ENCODE measurements around the gene CAP2.
A peak's percentile ranks its signal among the peaks of the same experiment; 100 is the strongest.
"Not testable (repeated sequence)": the region's sequence is repeated elsewhere in the genome, so short reads cannot be mapped to it uniquely, and the experiment has no call there.

CAP2 gene

GRCh38 chr6:17506962-17507361, 113.6 kb downstream of the CAP2 start:
- no peak for DNase-seq

GRCh38 chr6:17511084-17511483, 117.7 kb downstream of the CAP2 start:
- no peak for DNase-seq

- DNase-seq, result no peak
Measured at GRCh38 chr6:17511580-17511979, 118.2 kb downstream of the CAP2 start.

DNA sequence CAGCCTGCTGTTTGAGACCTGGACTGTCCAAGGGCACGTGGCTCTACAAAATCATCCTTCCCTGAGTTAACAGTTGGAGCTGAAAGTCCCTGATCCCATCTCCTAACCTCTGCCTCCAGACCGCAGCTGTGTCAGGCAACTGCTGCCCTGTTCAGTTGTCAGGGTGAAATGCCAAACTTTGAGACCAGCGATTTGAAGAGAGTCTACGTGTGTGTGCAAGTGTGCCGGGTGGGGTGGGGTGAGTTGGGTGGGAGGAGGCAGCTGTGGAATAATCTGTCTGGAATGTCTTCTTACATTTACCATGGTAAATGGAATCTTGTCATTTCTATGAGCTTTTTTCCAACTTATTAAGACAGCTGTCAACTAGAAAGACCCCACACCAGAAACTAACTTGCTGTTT, 125.7 kb downstream of the CAP2 start:
- no peak for DNase-seq

DNA sequence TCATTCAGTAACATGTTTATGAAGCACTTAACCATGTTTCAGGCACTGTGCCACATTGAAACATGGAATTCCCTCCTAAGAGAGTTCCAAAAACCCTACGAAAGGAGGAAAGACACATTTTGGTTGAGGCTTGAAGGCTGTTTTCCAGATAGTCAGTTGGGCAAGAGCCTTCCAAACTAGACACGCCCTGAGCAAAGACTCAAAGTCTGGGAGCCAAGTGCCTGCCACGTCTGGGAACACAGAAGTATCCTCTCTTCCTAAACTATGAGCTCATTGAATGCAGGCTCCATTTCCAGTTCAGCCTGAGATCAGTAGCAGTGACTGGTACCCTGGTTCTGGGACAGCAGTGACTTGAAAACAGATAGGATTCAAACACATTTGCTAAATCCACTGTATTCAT, 132.2 kb downstream of the CAP2 start:
- no peak for DNase-seq

GRCh38 chr6:17527076-17527475, 133.7 kb downstream of the CAP2 start:
- no peak for DNase-seq

- no peak for DNase-seq
Measured at GRCh38 chr6:17530321-17530835, 137.0 kb downstream of the CAP2 start.

- DNase-seq, result no peak
Measured at GRCh38 chr6:17536586-17536985, 143.2 kb downstream of the CAP2 start.

GRCh38 chr6:17542243-17542642, 148.8 kb downstream of the CAP2 start:
- no peak for DNase-seq

DNA sequence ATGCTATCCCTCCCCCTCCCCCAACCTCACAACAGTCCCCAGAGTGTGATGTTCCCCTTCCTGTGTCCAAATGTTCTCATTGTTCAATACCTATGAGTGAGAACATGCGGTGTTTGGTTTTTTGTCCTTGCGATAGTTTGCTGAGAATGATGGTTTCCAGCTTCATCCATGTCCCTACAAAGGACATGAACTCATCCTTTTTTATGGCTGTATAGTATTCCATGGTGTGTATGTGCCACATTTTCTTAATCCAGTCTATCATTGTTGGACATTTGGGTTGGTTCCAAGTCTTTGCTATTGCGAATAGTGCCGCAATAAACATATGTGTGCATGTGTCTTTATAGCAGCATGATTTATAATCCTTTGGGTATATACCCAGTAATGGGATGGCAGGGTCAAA, 152.3 kb downstream of the CAP2 start:
- not testable (repeated sequence) for DNase-seq

- DNase-seq, result no peak
Measured at GRCh38 chr6:17551383-17551958, 158.1 kb downstream of the CAP2 start.

DNA sequence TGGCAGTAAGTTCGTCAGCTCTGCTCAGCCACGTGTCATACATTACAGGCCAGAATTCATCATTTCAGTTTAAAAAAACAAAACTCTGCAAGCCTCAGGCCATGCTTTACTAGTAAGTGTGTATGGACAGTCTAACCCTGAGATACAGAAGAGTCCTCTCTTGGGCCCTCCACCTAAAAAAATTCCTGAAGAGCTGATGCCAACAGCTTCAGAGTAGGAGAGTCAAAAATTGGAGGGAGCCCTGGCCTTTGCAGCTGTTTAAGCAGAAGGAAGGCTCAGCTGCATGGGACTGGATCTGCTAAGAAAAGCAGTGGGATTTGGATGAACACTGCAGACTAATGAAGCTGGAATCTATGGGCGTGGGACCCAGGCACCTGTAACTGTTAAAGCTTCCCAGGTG, 159.5 kb downstream of the CAP2 start:
- no peak for DNase-seq

DNA sequence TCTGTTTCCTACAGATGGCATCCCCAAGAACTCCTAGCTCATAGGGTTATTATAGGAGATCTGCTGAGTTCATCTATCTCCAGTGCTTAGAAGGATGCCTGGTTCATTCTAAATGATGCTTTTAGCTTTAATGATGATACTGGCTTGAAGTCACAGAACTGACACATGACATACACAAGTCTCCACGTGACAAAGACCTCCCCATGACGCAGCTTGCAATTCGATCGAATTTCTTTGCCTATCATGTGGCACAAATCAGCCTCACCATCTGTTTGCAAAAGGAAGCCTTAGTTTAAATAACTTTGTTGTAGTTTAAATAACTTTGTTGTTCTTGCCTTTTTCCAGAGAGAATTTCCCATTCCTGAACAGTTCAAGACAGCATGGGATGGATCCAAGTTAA, 162.6 kb downstream of the CAP2 start:
- no peak for DNase-seq

DNA sequence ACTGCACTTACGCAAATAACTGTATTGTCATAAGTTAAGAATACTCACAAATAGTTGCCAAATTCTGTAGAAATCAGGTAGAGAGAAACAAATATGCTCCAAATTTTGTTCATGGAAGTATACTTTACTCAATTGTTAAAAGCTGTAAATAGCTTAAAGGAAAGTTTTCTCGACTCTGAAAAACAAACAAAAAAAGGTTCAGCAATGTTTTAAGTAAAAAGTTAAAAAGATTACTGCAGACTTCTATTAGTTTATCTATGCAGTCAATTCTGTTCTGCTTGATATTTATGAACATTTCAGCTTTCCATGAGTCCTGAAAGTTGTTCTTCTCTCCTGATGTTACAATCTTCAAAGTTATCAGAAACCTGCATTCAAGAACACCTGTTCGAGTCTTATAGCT, 169.2 kb downstream of the CAP2 start:
- DNase-seq, result no peak

DNA sequence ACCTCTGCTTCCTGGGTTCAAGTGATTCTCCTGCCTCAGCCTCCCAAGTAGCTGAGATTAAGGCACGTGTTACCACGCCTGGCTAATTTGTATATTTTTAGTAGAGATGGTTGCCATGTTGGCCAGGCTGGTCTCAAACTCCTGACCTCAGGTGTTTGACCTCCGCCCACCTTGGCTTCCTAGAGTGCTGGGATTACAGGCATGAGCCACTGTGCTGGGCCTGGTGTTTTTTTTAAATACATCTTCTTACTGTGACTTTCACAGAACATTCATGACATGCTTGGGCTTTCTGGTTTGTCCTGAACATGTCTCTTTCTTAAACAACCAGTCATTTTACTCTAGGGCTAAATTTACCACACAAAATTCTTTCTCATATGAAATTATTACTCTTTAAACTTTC, 172.0 kb downstream of the CAP2 start:
- no peak for DNase-seq

DNA sequence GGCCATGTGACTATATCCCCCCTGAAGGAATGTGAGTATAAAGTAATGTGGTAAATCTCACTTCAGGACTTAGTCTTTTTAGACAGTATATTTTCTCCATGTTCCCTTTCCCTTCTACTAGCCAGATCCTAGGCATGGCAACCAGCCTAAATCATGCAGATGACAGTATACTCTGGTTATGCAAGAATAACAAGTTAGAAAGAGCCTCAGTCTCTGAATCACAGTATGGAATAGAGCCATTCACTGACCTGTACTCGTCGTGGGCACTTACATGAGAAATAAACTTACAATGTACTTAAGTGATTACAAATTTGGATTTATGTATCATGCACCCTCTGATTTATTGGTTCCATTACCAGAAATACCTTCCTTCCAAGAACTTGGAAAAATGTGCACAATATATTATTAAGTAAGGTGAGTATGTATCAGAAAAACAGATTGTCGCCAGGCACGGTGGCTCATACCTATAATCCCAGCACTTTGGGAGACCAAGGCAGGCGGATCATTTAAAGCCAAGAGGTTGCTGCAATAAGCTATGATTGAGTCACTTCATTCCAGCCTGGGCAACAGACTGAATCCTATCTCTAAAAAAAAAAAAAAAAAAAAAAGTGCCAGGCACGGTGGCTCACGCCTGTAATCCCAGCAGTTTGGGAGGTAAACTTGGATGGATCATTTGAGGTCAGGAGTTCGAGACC, 181.6 kb downstream of the CAP2 start:
- DNase-seq, result no peak

- no peak for DNase-seq
Measured at GRCh38 chr6:17577059-17577458, 183.7 kb downstream of the CAP2 start.

- DNase-seq, result peak in 1 of 4 experiments; percentile 6
Measured at GRCh38 chr6:17580518-17581048, 187.2 kb downstream of the CAP2 start.

DNA sequence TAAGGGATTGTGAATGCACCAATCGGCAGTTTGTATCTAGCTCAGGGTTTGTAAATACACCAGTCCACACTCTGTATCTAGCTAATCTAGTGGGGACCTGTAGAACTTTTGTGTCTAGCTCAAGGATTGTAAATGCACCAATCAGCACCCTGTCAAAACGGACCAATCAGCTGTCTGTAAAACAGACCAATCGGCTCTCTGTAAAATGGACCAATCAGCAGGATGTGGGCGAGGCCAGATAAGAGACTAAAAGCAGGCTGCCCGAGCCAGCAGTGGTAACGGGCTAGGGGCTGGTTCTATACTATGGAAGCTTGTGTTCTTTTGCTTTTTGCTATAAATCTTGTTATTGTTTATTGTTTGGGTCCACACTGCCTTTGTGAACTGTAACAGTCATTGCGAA, 187.9 kb downstream of the CAP2 start:
- not testable (repeated sequence) for DNase-seq

- no peak for DNase-seq
Measured at GRCh38 chr6:17583811-17584210, 190.4 kb downstream of the CAP2 start.

DNA sequence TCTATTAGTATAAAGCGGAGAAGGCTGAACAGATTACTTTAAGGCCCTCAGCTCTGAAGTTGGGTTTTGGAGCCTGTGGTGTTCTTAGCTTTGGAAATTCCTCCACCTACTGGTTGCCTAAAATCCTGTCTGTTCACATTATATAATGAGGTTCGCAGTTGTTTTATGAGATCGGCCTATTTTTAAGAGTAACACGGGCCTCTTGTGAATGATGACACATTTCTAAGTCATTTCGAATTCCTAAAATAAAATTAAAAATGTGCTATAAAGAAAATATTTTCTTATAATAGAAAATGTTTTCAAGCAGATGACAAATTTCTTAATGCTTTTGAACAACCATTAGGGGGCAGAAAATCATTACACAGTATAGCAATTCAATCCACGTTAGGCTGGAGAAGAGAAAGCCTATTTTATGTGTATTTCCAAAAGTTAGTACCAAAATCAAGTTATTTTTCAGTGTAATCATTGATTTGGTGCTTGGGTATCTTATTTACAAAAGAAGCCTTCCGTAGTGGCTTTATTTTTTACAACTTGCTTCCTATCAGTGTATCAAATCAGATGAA, 190.9 kb downstream of the CAP2 start:
- DNase-seq, result no peak

- no peak for DNase-seq
Measured at GRCh38 chr6:17585766-17586490, 192.5 kb downstream of the CAP2 start.

DNA sequence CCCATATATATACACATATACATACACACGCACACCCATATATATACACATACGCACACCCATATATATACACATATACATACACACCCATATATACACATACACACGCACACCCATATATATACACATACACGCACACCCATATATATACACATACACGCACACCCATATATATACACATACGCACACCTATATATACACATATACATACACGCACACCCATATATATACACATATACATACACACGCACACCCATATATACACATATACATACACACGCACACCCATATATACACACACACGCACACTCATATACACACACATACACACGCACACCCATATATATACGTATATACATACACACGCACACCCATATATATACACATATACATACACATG, 193.2 kb downstream of the CAP2 start:
- not testable (repeated sequence) for DNase-seq

DNA sequence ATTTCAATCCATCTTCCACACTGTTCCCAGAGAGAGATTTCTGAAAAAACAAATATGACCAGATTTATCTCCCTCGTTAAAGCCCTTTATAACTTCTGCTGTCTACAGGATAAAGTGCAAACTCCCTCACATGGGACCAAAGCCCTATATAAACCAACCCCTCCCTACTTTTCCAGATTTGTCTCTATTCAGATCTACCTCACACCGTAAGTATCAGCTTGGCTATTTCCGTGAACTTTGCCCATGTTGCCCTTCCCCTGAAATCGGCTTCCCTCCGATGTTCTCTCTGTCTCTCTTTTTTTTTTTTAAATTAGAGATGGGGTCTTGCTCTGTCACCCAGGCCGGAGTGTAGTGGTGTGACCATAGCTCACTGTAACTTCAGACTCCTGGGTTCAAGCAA, 194.6 kb downstream of the CAP2 start:
- DNase-seq, result no peak

Data from activated naive CD4-positive, alpha-beta T cell (primary cell).